PC-9 (cell line): ENCODE data around the gene SLC35E2B. TPM values are rescaled to one million over a fixed set of nuclear protein-coding genes. Genes with fewer than 3 reads are reported as not detected.
A peak's percentile ranks its signal among the peaks of the same experiment; 100 is the strongest.

ENCODE experiments used
- BruUV-seq: library from RNA; stranded (reverse); fragments of 400-500 nt; replicated peaks from 2 replicates; lab custom pipeline; 2021; lab: Mats Ljungman, UMichigan
- CTCF ChIA-PET: fragments of 300-600 bp; sonication (Branson Sonifier 250); formaldehyde crosslinking; loops from one replicate; lab custom pipeline; 2022; ENCODE audit warnings: antibody characterized with exemption; lab: Charles Lee
- POLR2A ChIA-PET: fragments of 300-600 bp; sonication (Branson Sonifier 250); formaldehyde crosslinking; loops from one replicate; lab custom pipeline; 2022; ENCODE audit warnings: antibody characterized with exemption; ENCODE audit not compliant: unreplicated experiment; lab: Charles Lee
- DNase-seq, 2 experiments: peaks; one replicate each; pipeline versions ENCODE4 v3.0.0 to v3.0.0-alpha.2; 2015 to 2022; ENCODE audit warnings: mixed read lengths in 1 of 2
- H2AFZ ChIP-seq: fragments of 200-600 bp; sonication (generic); 2 replicates; pipeline ENCODE4 v1.8.1; 2017; ENCODE audit warnings: antibody characterized with exemption
- H3F3A ChIP-seq: fragments of 200-600 bp; sonication (generic); 2 replicates; pipeline ENCODE4 v1.8.1; 2017; ENCODE audit warnings: antibody characterized with exemption, mild to moderate bottlenecking, low read depth; ENCODE audit not compliant: insufficient read depth
- H3K27ac ChIP-seq: fragments of 200-600 bp; sonication (generic); 2 replicates; pipeline ENCODE4 v1.6.1; 2016; ENCODE audit warnings: mixed run types
- H3K27me3 ChIP-seq: fragments of 200-600 bp; sonication (generic); 2 replicates; pipeline ENCODE4 v1.6.1; 2016; ENCODE audit warnings: low read depth, mixed run types; ENCODE audit not compliant: insufficient read depth
- H3K36me3 ChIP-seq: fragments of 200-600 bp; sonication (generic); 2 replicates; pipeline ENCODE4 v1.6.1; 2016; ENCODE audit warnings: low read depth, mixed run types
- H3K4me1 ChIP-seq: fragments of 200-600 bp; sonication (generic); replicated peaks from 2 replicates; pipeline ENCODE4 v1.6.1; 2016; ENCODE audit warnings: mixed run types; ENCODE audit not compliant: insufficient read depth
- H3K4me2 ChIP-seq: fragments of 200-600 bp; sonication (generic); 2 replicates; pipeline ENCODE4 v1.6.1; 2017; ENCODE audit warnings: mixed run types
- H3K4me3 ChIP-seq: fragments of 200-600 bp; sonication (generic); 2 replicates; pipeline ENCODE4 v1.6.1; 2016; ENCODE audit warnings: mixed run types
- H3K79me2 ChIP-seq: fragments of 200-600 bp; sonication (generic); 2 replicates; pipeline ENCODE4 v1.6.1; 2017; ENCODE audit warnings: low read depth, mixed run types
- H3K9me2 ChIP-seq: fragments of 200-600 bp; sonication (generic); 2 replicates; pipeline ENCODE4 v1.8.1; 2017; ENCODE audit warnings: mild to moderate bottlenecking; ENCODE audit not compliant: insufficient read depth
- H3K9me3 ChIP-seq: fragments of 200-600 bp; sonication (generic); 2 replicates; pipeline ENCODE4 v1.8.1; 2016; ENCODE audit warnings: low read depth; ENCODE audit not compliant: insufficient read depth
- H4K20me1 ChIP-seq: fragments of 200-600 bp; sonication (generic); 2 replicates; pipeline ENCODE4 v1.8.1; 2017; ENCODE audit not compliant: insufficient read depth
- CTCF ChIP-seq: fragments of 200-600 bp; sonication (generic); conservative IDR thresholded peaks from 2 replicates; pipeline ENCODE4 v1.6.1; 2017; ENCODE audit warnings: mixed run types, antibody characterized with exemption, mild to moderate bottlenecking, moderate library complexity
- EZH2 ChIP-seq: fragments of 200-600 bp; sonication (generic); IDR thresholded peaks from 2 replicates; pipeline ENCODE4 v1.8.0; 2017; ENCODE audit warnings: antibody characterized with exemption, low read depth
- intact Hi-C: fragments of 100-400 bp; cut with micrococcal nuclease; formaldehyde crosslinking; loops from one replicate; pipeline ENCODE4 v1.10.0; 2022; ENCODE audit not compliant: unreplicated experiment
- total RNA-seq: library from RNA; stranded (reverse); gene quantifications from 2 replicates; pipeline ENCODE4 v1.2.3, GENCODE V29; 2021

The SLC35E2B gene
- total RNA-seq, 1 experiment from 2014 or later = 55.4 TPM

GRCh38 chr1:1614954-1615255, 77.7 kb downstream of the SLC35E2B start:
- TF ChIP-seq EZH2 (no peak), CTCF (no peak)
- Histone ChIP-seq H4K20me1 (peaks cover 14% of the 10 kb centered on the region), H3K27ac (no peak overlapping the region), H3K4me2 (peak overlapping the region; percentile 96), H3K9me2 (no peaks in the 10 kb centered on the region), H3K36me3 (no peaks in the 10 kb centered on the region), H2AFZ (peak overlapping the region; percentile 75), H3F3A (peaks cover 16% of the 10 kb centered on the region; the same call in 1 of the 2 replicates), H3K4me1 (peaks cover 21% of the 10 kb centered on the region), H3K27me3 (no peaks in the 10 kb centered on the region), H3K79me2 (peaks cover 29% of the 10 kb centered on the region), H3K9me3 (no peaks in the 10 kb centered on the region), H3K4me3 (peak overlapping the region; percentile 79)
- intact Hi-C loops = no loop called here
- no TSS peak for BruUV-seq
- ChIA-PET CTCF (no interaction called here), POLR2A (interaction anchor here (0.6 kb wide), 2 partner anchors 8 to 43 kb away, joined by 7 to 17 read pairs; no protein-coding TSS in a partner anchor)
- no peak for DNase-seq

GRCh38 chr1:1614204-1614953, 78.2 kb downstream of the SLC35E2B start:
- no peaks in the 10 kb centered on the region for H3K9me2 ChIP-seq
- peak overlapping the region; percentile 75 for H2AFZ ChIP-seq
- no peaks in the 10 kb centered on the region for H3K27me3 ChIP-seq
- H3F3A ChIP-seq = peaks cover 16% of the 10 kb centered on the region; the same call in 1 of the 2 replicates
- peaks cover 21% of the 10 kb centered on the region for H3K4me1 ChIP-seq
- TSS peak; percentile 62 for BruUV-seq
- no peaks in the 10 kb centered on the region for H3K36me3 ChIP-seq
- TF ChIP-seq EZH2 (no peak), CTCF (no peak)
- peak; percentile 17 to 51 for DNase-seq
- CTCF ChIA-PET = no interaction called here
- no peak overlapping the region for H3K27ac ChIP-seq
- H3K4me2 ChIP-seq = peak overlapping the region; percentile 96
- no peaks in the 10 kb centered on the region for H3K9me3 ChIP-seq
- intact Hi-C loops = no loop called here
- peaks cover 29% of the 10 kb centered on the region for H3K79me2 ChIP-seq
- H4K20me1 ChIP-seq = peaks cover 14% of the 10 kb centered on the region
- H3K4me3 ChIP-seq = peak overlapping the region; percentile 79
- POLR2A ChIA-PET = interaction anchor here (0.6 kb wide), 2 partner anchors 8 to 43 kb away, joined by 7 to 17 read pairs; no protein-coding TSS in a partner anchor

- no peaks in the 10 kb centered on the region for H3K36me3 ChIP-seq
- peaks cover 16% of the 10 kb centered on the region; the same call in 1 of the 2 replicates for H3F3A ChIP-seq
- POLR2A ChIA-PET = no interaction called here
- BruUV-seq = no TSS peak
- H3K27ac ChIP-seq = no peak overlapping the region
- no peaks in the 10 kb centered on the region for H3K27me3 ChIP-seq
- H3K9me3 ChIP-seq = no peaks in the 10 kb centered on the region
- peaks cover 14% of the 10 kb centered on the region for H4K20me1 ChIP-seq
- intact Hi-C loops = no loop called here
- H3K4me3 ChIP-seq = peak overlapping the region; percentile 79; the same call in 1 of the 2 replicates
- no peaks in the 10 kb centered on the region for H3K9me2 ChIP-seq
- peaks cover 29% of the 10 kb centered on the region for H3K79me2 ChIP-seq
- CTCF ChIA-PET = no interaction called here
- no peak overlapping the region for H2AFZ ChIP-seq
- peaks cover 21% of the 10 kb centered on the region for H3K4me1 ChIP-seq
- peak overlapping the region; percentile 96 for H3K4me2 ChIP-seq
- no peak for TF ChIP-seq EZH2
- TF ChIP-seq CTCF = no peak
- no peak for DNase-seq
Observed at GRCh38 chr1:1613509-1614082, 79.0 kb downstream of the SLC35E2B start.
